Brain microvascular endothelial cell (primary cell): ENCODE results near the gene IFT57.

Experiments
- DNase-seq: peaks from one replicate; pipeline ENCODE4 v3.0.0-alpha.2; 2020
- H3K27ac ChIP-seq: fragments of 250-450 bp; sonication (Bioruptor Pico); 2 replicates; pipeline ENCODE4 v1.5.1; 2020; ENCODE audit warnings: mild to moderate bottlenecking, moderate library complexity
- H3K27me3 ChIP-seq: fragments of 250-450 bp; sonication (Bioruptor Pico); replicated peaks from 2 replicates; pipeline ENCODE4 v1.5.1; 2020; ENCODE audit warnings: mild to moderate bottlenecking
- H3K36me3 ChIP-seq: fragments of 250-450 bp; sonication (Bioruptor Pico); replicated peaks from 2 replicates; pipeline ENCODE4 v1.5.1; 2020; ENCODE audit warnings: mild to moderate bottlenecking
- H3K4me3 ChIP-seq: 2 replicates; pipeline ENCODE4 v1.5.1; 2011; ENCODE audit warnings: low read depth, mild to moderate bottlenecking, control low read depth, low read length, moderate library complexity
- CTCF ChIP-seq: IDR thresholded peaks from 2 replicates; pipeline ENCODE4 v1.5.1; 2011; ENCODE audit warnings: low read depth, mild to moderate bottlenecking, moderate library complexity, low read length, control low read depth, inconsistent platforms; ENCODE audit errors: missing control alignments
- in situ Hi-C: cut with HindIII; loops from 2 replicates; pipeline ENCODE4 v1.10.0; 2017; ENCODE audit warnings: low sequenced_read_pairs, low pct_ligation_motif_present

The IFT57 gene

GRCh38 chr3:108114423-108115065 is 107.7 kb downstream of the IFT57 start:
- no peak for TF ChIP-seq CTCF
- no peak overlapping the region for H3K27ac ChIP-seq
- no peak overlapping the region for H3K4me3 ChIP-seq
- DNase-seq = no peak
- in situ Hi-C loops = no loop called here
- no peaks in the 10 kb centered on the region for H3K27me3 ChIP-seq
- no peaks in the 10 kb centered on the region for H3K36me3 ChIP-seq

- Histone ChIP-seq H3K4me3 (no peak overlapping the region), H3K36me3 (no peaks in the 10 kb centered on the region), H3K27me3 (no peaks in the 10 kb centered on the region), H3K27ac (no peak overlapping the region)
- no peak for TF ChIP-seq CTCF
- in situ Hi-C loops = no loop called here
- DNase-seq = no peak
Observed at GRCh38 chr3:108113975-108114374, 108.2 kb downstream of the IFT57 start.

GRCh38 chr3:108110934-108111333 is 111.3 kb downstream of the IFT57 start:
- H3K27ac ChIP-seq = no peak overlapping the region
- no peak for TF ChIP-seq CTCF
- in situ Hi-C loops = no loop called here
- no peak for DNase-seq
- no peaks in the 10 kb centered on the region for H3K36me3 ChIP-seq
- H3K27me3 ChIP-seq = no peaks in the 10 kb centered on the region
- no peak overlapping the region for H3K4me3 ChIP-seq
